GM18870 (cell line): ENCODE data around the gene BANF2.
"Not testable (repeated sequence)": the region's sequence is repeated elsewhere in the genome, so short reads cannot be mapped to it uniquely, and the experiment has no call there.

Experiments used
- ATAC-seq: cut with Tn5 transposase; IDR thresholded peaks from one replicate; pipeline ENCODE4 v1.9.1; 2021; ENCODE audit warnings: moderate library complexity; ENCODE audit not compliant: unreplicated experiment

Gene BANF2

GRCh38 chr20:17682103-17682888, 17.5 kb upstream of the BANF2 start, which contains the start of gene RRBP1:
TSS of gene RRBP1 (minus strand) at chr20:17682242. CDS start at chr20:17660507, 21,735 bp downstream.
- ATAC-seq, result peak; percentile 82

GRCh38 chr20:17682889-17683198, 16.9 kb upstream of the BANF2 start:
- no peak for ATAC-seq

DNA sequence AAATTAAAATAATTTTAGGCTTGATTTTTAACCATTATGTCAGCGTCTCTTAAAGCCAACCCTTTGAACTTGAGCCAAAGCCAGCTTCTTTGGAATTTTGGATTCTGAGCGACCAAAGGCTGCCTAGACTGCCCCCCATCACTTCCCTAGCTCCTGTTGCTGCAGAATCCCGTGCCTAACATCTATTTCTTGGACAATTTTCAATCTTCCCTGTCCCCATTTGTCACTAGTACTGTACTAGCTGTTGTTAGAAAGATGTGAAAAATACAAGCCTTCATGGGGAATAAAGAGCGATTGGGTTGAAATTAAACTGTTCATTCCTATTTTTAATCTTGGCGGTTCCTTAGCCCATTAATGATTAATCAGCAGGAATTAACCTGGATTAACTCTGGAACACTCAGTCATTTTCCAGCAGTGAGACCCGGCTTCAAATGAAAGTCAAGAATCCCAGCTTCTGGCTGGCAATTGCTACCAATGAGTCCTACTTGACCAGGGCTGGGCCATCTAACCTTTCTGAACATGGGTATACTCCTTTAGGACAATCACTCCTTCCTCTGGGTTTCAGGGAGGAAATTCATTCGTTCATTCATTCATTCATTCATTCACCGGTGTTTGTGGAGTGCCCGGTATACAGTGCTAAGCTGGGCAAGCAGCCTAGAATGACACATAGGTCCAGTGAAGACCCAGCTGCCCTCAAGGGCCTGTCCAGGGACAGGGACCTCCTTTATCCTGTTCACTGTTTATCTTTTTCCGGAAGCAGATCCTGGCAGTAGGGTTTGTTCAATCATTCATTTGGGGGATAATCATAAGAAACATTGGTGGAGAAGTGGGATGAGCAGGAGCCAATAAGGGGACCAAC, 16.3 kb upstream of the BANF2 start:
- ATAC-seq, result no peak

DNA sequence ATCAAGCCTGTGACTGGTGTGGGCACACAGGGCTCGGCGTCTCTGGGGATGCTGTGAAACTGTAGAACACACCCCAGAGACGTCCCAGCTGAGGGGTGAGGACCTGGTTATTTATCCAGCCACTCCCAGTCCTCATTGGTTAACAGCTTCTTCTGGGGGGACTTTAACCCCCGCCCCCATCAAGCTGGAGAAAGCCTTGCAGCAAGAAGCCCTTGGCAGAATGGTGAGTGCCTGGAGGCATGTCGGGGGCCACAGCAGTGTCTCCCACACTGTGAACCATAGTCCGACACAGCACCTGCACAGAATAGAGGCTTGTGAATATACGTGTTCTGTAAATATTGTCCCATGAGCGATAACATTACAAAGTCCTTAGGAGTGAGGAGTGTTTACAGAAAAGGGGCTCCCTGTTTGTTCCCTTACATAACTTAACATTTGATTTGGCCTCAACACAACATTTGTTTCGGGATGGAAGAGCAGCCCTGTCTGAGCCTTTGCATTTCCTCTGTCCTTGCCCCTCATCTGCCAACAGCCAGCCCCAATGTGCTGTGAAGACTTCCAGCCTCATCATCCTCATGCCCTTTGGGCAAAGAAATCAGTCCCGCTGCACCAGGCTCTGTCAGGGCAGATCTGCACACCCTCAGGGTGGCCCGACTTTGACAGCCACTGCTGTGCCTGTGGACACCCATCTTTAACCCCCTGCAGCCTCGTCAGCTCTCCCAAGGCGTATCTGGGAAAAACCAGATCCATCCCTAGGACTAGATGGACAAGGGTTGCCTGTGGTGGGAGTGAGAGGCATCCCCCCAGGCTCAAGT, 15.5 kb upstream of the BANF2 start:
- ATAC-seq, result no peak

DNA sequence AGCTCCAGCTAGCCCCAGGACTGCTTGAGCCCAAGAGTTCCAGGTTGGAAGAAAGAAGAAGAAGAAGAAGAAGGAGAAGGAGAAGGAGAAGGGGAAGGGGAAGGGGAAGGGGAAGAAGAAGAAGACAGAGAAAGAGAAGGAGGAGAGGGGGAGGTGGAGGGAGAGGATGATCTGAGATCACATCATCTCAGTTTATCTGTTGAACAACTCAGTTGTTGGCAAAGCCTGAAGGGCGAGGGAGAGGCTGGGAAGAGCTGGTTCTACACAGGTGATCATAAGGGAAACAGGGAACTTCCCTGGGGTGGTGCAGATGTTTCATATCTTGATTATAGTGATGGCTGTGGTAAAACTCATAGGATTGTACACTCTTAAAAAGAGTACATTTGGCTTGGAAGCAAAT, 14.6 kb upstream of the BANF2 start:
- ATAC-seq, result no peak

DNA sequence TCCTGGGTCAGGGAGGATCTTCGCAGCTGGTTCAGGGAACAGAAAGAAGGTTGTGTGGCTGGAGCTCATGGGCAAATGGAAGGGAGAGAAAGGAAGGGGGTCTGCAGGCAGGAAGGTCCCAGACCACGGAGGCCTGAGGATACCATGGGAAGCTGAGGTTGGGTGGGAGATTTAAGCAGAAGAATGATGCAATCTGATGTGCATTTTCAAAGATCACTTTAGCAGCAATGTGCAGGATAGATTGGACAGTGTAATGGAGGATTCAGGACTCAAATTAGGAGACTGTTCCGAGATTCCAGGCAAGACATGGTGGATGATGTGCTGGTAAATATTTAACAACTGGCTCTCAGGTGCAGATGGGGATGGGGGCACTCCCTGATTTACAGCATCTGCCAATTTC, 12.0 kb upstream of the BANF2 start:
- no peak for ATAC-seq

DNA sequence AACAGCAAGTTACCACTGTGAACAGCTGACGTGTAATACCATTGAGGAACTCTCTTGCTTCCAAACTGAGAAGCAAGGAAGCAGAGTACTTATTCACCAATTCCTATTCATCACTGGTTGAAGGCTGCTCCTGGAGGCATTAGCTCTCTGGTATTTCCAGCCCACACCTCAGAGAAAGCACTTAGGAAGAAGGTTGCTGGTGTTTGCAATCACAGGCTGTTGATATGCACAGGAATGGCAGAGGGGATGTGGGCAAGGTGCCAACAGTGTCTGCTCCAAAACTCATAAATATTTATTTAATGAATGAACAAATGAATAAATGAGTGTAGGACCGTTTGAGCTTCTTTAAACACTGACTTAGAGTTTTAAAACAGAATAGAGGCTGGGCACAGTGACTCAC, 10.8 kb upstream of the BANF2 start:
- ATAC-seq, result no peak

GRCh38 chr20:17690144-17690543, 9.6 kb upstream of the BANF2 start:
- ATAC-seq, result no peak

- ATAC-seq, result no peak
These were observed 8.0 kb upstream of the BANF2 start for GRCh38 chr20:17691758-17692157.

- no peak for ATAC-seq
These were observed 6.2 kb upstream of the BANF2 start for GRCh38 chr20:17693444-17694001.

GRCh38 chr20:17694767-17695166, 5.0 kb upstream of the BANF2 start:
- no peak for ATAC-seq

- no peak for ATAC-seq
These were observed 3.5 kb upstream of the BANF2 start for GRCh38 chr20:17696287-17696686.

- ATAC-seq, result no peak
These were observed 2.6 kb upstream of the BANF2 start for GRCh38 chr20:17697171-17697570.

DNA sequence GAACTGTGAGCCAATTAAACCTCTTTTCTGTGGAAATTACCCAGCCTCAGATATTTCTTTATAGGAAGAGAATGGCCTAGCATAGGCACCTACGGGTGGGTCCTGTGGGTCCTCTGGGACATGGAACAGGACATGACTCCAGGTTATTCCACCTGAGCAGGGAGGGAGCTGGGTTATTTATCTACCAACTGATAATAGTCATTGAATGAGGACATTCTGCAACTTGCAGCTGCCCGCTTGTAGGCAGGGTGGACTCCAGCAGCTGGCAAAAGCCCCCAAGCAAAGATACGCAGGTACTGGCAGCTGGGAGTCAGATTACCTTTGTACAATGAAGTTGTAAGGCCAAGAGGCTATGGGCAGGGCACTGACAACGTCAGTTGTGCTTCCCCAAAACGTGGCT, 1.4 kb upstream of the BANF2 start:
- no peak for ATAC-seq

DNA sequence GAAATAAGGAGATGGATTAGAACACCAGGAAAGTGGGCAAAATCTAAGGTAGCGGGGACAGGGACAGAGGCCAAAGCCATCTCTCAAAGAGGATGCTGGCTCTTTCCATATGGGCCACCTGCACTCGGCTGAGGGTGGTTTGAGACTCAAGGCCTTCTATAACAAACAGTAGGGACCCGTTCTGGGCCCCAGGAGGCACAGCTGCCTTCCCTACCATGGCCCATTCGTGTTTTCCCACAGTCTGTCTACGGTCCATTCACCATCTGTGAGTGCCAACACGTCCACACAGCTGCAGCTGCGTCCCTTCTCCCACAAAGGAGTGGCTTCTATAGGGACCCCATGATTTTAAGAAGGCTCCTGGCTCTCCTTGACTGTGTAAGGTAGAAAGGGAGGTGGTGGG, 871 bp downstream of the BANF2 start:
- ATAC-seq, result no peak

GRCh38 chr20:17701826-17702225, 2.1 kb downstream of the BANF2 start:
- no peak for ATAC-seq

DNA sequence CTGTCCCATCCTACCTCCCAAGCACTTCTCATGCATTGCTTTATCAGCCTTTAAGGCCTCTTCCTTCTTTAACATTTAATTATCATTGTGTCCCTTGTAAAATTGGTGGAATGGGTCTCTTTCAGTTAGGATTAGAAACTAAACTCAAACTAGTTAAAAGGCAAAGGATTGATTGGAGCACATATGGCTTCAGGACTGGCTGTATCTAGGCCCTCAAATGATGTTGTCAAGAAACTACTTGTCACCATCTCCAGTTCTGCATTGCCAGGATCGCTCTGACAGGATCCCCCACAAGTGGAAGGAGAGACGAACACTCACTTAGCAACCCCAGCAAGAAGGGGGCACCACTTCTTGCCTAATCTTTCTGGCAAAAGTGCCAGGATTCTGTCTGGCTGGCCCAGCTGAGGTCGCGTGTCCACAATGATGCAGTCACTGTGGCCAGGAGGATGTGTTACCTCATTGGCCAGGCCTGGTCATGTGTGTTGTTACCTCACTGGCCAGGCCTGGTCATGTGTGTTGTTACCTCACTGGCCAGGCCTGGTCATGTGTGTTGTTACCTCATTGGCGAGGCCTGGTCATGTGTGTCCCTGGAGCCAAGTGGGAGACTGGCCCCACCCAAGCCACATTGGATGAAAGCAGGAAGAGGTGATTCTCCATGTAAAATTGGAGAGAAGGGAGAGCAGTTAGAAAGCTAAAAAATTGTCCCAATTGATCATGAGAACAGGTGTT, 5.0 kb downstream of the BANF2 start:
- ATAC-seq, result no peak

- ATAC-seq, result no peak
These were observed 6.2 kb downstream of the BANF2 start for GRCh38 chr20:17705916-17706315.

GRCh38 chr20:17706632-17707031, 6.9 kb downstream of the BANF2 start:
- ATAC-seq, result no peak

- not testable (repeated sequence) for ATAC-seq
These were observed 8.2 kb downstream of the BANF2 start for GRCh38 chr20:17707951-17708350.
